RWPE2 (cell line): ENCODE results near the gene ZBTB37.

Experiments used
- ATAC-seq: fragments of 200-7000 bp; cut with Tn5 transposase; 3 replicates; pipeline ENCODE4 v1.9.1; 2021; ENCODE audit warnings: low read depth
- DNase-seq: peaks from one replicate; pipeline ENCODE4 v3.0.0-alpha.2; 2020; ENCODE audit warnings: low spot score
- H3K27ac ChIP-seq: fragments of 450-650 bp; 2 replicates; pipeline ENCODE4 v1.5.1; 2017; ENCODE audit warnings: mild to moderate bottlenecking; ENCODE audit not compliant: poor library complexity, severe bottlenecking
- H3K27me3 ChIP-seq: fragments of 250-450 bp; sonication (Bioruptor Pico); 2 replicates; pipeline ENCODE4 v1.5.1; 2021; ENCODE audit warnings: mild to moderate bottlenecking, moderate library complexity; ENCODE audit not compliant: insufficient read depth, poor library complexity, severe bottlenecking
- H3K36me3 ChIP-seq: fragments of 250-450 bp; sonication (Bioruptor Pico); 2 replicates; pipeline ENCODE4 v1.5.1; 2020; ENCODE audit warnings: low read depth, mild to moderate bottlenecking, moderate library complexity
- H3K4me1 ChIP-seq: fragments of 250-450 bp; sonication (Bioruptor Pico); 2 replicates; pipeline ENCODE4 v1.5.1; 2021; ENCODE audit warnings: mild to moderate bottlenecking, moderate library complexity; ENCODE audit not compliant: insufficient read depth, poor library complexity, severe bottlenecking
- H3K4me3 ChIP-seq: fragments of 250-450 bp; sonication (Bioruptor Pico); 2 replicates; pipeline ENCODE4 v1.5.1; 2021; ENCODE audit warnings: mild to moderate bottlenecking, moderate library complexity; ENCODE audit not compliant: severe bottlenecking
- H3K9me3 ChIP-seq: fragments of 250-450 bp; sonication (Bioruptor Pico); 2 replicates; pipeline ENCODE4 v1.5.1; 2021; ENCODE audit warnings: mild to moderate bottlenecking, moderate library complexity; ENCODE audit not compliant: severe bottlenecking
- CTCF ChIP-seq: fragments of 450-650 bp; IDR thresholded peaks from one replicate; pipeline ENCODE4 v1.5.1; 2017; ENCODE audit warnings: mild to moderate bottlenecking, moderate library complexity; ENCODE audit not compliant: poor library complexity, severe bottlenecking

Gene ZBTB37

GRCh38 chr1:173865468-173866164 lies 2.6 kb upstream of the ZBTB37 start:
- Histone ChIP-seq H3K36me3 (peaks cover 57% of the 10 kb centered on the region), H3K4me3 (peak overlapping the region; percentile 92), H3K4me1 (peaks cover 18% of the 10 kb centered on the region), H3K9me3 (no peaks in the 10 kb centered on the region), H3K27me3 (no peaks in the 10 kb centered on the region), H3K27ac (peak overlapping the region; percentile 91)
- TF ChIP-seq CTCF = no peak
- ATAC-seq (no peak), DNase-seq (no peak)

GRCh38 chr1:173866413-173867115 lies 1.6 kb upstream of the ZBTB37 start:
- no peaks in the 10 kb centered on the region for H3K27me3 ChIP-seq
- ATAC-seq = no peak
- H3K27ac ChIP-seq = peak overlapping the region; percentile 91
- no peaks in the 10 kb centered on the region for H3K9me3 ChIP-seq
- H3K36me3 ChIP-seq = peaks cover 59% of the 10 kb centered on the region
- no peak for TF ChIP-seq CTCF
- H3K4me3 ChIP-seq = peak overlapping the region; percentile 92
- DNase-seq = no peak
- peaks cover 18% of the 10 kb centered on the region for H3K4me1 ChIP-seq

- H3K27ac ChIP-seq = peak overlapping the region; percentile 91
- H3K9me3 ChIP-seq = no peaks in the 10 kb centered on the region
- H3K27me3 ChIP-seq = no peaks in the 10 kb centered on the region
- peaks cover 65% of the 10 kb centered on the region for H3K36me3 ChIP-seq
- no peak for DNase-seq
- H3K4me1 ChIP-seq = peaks cover 18% of the 10 kb centered on the region
- no peak for TF ChIP-seq CTCF
- H3K4me3 ChIP-seq = peak overlapping the region; percentile 92
- no peak for ATAC-seq
Observed at GRCh38 chr1:173867141-173867752, 933 bp upstream of the ZBTB37 start.

- no peak for TF ChIP-seq CTCF
- H3K27me3 ChIP-seq = no peaks in the 10 kb centered on the region
- peaks cover 18% of the 10 kb centered on the region for H3K4me1 ChIP-seq
- peak; percentile 78 for ATAC-seq
- peaks cover 62% of the 10 kb centered on the region for H3K36me3 ChIP-seq
- peak within 1 kb of the TSS; percentile 91 for H3K27ac ChIP-seq
- no peaks in the 10 kb centered on the region for H3K9me3 ChIP-seq
- peak; percentile 100 for DNase-seq
- peak within 1 kb of the TSS; percentile 92 for H3K4me3 ChIP-seq
Observed at GRCh38 chr1:173867753-173868265, 371 bp upstream of the ZBTB37 start, which contains the start of gene GAS5. GAS5 (minus strand) TSS chr1:173867989.
